Activated CD8-positive, alpha-beta memory T cell treated with anti-CD3 and anti-CD28 coated beads, Interleukin-2, amount 50 U/mL, for 4 hours (primary cell): ENCODE data around the gene PRR22.
"Not testable (repeated sequence)": the region's sequence is repeated elsewhere in the genome, so short reads cannot be mapped to it uniquely, and the experiment has no call there.

Source experiments
- DNase-seq: peaks from one replicate; pipeline ENCODE4 v3.0.0-alpha.2; 2020

Gene PRR22

GRCh38 chr19:5789886-5790558, 5.5 kb upstream of the PRR22 start:
- no peak for DNase-seq

GRCh38 chr19:5789351-5789761, 4.8 kb upstream of the PRR22 start:
- DNase-seq: no peak

DNA sequence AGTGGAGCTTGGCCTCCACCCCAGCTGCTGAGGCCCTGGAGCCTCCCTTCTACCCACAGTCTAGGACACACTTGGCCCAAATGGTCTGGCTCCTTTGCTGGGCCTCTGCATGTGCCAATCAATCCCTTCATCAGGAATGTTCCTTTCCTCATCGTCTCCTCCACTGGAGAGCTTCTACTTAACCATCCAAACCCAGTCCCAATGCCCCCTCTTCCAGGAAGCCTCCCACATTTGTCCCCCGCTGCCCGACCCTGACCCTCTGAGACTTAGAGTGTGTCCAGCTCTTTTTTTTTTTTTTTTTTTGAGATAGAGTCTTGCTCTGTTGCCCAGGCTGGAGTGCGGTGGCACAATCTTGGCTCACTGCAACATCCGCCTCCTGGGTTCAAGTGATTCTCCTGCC, 3.9 kb upstream of the PRR22 start:
- no peak for DNase-seq

DNA sequence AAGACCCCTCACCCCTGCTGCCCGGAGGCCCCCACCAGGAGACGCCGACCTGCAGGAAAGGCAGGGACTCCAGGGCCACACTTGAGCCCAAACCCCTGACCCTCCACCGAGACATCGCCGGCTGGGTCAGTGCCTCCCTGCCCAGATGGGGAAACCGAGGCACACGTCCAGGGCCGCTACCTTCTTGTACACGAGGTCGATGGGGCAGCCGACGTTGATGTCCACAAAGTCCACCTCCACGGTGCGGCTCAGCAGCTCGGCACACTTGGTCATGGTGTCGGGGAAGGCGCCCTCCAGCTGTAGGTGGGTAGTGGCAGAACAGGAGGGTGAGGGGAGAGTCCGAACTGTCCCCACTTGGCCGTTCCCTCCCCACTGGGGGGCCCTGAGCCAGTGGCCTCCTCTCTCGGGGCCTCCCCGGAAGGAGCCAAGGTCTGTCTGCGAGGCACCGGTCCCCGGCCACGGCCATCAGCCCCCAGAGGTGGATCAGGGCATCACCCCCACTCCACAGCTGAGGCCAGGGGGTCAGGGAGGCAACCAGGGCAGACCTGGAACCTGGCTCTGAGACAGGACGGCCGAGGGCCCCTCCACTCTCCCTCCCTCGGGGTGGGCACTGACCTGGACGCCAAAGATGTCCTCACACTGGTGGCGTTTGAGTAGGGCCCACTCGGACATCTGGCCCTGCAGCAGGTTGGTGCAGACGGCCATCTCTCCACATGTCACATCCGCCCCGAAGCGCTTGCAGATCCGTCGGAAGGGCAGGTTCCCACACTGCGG, 3.0 kb upstream of the PRR22 start:
- DNase-seq: no peak

- DNase-seq: no peak
Observed at GRCh38 chr19:5786593-5787408, 2.3 kb upstream of the PRR22 start.

DNA sequence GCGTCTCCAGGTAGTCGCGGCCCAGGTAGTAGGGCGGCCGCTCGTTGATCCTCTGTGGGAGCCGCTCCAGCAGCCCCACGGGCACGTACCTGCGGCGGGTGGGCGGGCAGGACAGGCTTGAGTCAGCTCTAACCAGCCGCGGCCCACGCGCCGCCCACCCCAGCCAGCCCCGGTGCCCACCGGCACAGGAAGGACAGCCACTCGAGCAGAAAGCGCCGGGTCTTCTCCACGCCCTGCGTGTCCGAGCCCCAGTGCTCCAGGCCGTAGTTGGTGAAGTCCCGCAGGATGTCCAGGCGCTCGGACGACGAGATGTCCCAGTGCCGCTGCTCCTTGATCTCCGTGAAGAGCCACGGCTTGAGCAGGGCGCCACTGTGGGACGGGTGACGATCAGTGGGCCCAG, 877 bp upstream of the PRR22 start:
- DNase-seq: no peak

DNA sequence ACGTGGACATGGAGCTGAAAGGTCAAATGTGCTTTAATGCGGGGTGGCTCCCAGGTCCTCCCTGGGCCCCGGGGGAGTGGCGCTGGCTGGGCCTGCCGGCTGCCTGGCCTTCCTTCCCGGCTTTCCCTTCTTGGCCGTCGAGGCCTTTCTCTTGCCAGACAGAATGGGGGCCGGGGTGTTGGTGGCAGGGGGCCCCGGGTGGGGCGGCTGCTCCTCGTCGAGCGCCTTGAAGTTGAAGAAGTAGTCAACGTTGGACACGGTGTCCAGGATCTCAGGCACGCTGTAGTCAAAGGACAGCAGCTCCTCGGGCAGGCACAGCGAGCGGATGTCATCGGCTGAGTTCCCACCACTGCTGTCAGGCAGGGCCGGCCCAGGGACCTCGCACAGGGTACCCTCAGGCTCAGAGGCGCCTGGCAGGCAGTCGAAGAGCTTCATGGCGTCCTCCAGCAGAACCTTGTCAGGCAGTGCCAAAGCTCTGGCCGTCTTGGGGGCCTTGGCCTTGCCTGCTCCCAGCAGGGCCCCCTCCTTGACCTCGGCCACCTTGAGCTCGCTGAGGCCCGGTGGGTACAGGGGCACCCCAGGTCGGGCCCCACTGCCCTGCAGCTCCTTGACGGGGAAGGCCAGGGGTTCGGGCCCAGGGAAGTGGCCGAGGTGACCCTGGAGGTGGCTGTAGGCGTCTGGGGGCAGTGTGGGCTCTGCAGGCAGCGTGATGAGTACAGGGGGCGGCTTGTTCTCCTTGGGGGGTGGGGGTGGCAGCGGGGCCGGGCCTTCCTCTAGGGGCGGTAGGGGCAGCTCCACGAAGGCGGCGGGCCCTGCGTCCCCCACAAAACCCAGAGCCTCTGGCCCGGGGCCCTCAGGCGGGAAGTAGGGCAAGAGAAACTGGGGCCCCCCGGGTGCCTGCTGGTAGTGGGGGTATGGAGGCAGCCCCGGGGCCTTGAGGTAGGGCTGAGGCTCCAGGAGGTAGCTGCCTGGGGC, 1.3 kb downstream of the PRR22 start:
- no peak for DNase-seq

GRCh38 chr19:5782322-5782721, 2.2 kb downstream of the PRR22 start:
- no peak for DNase-seq

DNA sequence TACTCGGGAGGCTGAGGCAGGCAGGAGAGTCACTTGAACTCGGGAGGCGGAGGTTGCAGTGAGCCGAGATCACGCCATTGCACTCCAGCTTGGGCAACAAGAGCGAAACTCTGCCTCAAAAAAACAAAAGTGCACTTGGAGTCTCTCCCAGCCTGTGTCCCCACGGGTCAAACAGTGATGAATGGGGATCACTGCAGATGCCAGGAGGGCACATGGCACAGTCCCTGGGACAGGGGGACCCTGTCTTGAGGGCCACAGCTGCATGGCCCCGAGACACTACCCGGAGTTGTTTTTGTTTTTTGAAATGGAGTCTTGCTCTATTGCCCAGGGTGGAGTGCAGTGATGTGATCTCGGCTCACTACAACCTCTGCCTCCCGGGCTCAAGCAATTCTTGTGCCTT, 3.6 kb downstream of the PRR22 start:
- DNase-seq: not testable (repeated sequence)

- DNase-seq: no peak
Observed at GRCh38 chr19:5778402-5778801, 6.1 kb downstream of the PRR22 start.

DNA sequence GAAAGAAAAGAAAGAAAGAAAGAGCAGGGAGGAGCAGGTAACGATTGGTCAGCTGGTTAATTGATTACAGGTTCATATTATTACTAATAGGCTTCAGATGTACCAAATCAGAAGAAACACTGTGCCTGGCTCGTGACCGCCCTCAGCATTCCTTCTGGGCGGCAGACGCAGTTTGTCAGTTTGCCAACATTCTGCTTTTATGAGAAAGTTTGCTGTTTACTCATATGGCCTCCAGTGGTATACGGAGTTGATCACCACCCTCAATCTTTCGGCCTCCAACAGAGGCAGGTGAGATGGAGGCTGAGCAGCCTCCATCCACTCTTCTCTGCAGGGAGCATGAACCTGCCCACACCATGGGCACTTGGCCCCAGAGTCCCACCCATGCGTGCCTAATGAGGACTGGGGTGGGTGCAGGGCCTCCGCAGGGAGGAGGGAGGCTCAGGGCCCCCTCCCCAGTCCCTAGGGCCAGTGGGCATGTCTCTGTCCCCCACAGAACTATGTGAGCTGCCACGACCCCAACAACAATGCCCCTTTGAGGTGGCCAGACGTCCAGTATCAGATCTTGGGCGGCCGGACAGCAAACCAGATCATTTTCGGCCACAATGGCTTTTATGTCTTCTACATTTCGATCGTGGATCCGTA, 8.8 kb downstream of the PRR22 start:
- no peak for DNase-seq

GRCh38 chr19:5774921-5775320, 9.6 kb downstream of the PRR22 start:
- no peak for DNase-seq

GRCh38 chr19:5773276-5773675, 11.3 kb downstream of the PRR22 start:
- DNase-seq: no peak

DNA sequence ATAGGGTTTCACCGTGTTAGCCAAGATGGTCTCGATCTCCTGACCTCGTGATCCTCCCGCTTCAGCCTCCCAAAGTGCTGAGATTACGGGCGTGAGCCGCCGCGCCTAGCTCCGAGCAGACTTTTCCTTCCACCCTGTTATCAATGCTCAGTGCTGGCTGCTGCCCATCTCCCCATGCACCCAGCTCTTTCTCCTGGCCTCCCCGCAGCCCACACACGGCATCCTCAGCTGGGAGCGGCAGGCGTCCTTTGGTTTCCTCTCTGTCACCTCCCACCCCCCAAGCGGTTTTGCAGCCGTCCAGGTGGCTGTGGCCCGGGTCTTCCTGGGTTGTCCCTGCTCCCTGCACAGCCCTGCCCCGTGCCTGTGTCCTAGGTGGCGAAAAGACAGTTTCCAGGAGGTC, 12.1 kb downstream of the PRR22 start:
- DNase-seq: no peak

DNA sequence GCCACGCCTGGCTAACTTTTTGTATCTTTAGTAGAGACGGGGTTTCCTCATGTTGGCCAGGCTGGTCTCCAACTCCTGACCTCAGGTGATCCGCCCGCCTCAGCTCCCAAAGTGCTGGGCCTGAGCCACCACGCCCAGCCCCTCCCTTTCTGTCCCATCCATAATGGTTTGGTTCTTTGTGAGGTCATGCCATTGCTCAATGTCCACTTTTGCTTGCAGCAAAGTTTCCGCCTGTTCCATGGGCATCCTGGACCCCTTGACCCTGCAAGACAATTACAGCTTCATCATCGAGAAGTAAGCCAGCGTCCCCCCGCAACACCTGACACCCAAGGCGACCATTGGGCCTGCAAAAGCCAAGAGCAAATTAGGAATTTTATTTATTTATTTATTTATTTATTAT, 16.6 kb downstream of the PRR22 start:
- DNase-seq: no peak

DNA sequence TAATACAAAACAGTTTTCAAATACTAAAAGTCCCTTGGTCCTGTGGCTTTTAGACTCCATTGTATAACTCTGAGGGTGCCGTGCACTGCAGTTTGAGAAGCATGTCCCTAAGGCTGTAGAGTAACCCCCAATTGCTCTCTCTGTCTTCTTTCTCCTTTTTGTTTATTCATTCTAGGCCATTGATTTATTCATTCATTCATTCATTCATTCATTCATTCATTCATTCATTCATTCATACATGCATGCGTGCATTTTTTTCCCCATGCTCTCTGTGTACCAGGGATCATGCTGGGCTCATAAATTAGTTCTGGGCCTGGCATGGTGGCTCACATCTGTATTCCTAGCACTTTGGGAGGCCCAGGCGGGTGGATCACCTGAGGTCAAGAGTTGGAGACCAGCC, 19.3 kb downstream of the PRR22 start:
- DNase-seq: no peak

DNA sequence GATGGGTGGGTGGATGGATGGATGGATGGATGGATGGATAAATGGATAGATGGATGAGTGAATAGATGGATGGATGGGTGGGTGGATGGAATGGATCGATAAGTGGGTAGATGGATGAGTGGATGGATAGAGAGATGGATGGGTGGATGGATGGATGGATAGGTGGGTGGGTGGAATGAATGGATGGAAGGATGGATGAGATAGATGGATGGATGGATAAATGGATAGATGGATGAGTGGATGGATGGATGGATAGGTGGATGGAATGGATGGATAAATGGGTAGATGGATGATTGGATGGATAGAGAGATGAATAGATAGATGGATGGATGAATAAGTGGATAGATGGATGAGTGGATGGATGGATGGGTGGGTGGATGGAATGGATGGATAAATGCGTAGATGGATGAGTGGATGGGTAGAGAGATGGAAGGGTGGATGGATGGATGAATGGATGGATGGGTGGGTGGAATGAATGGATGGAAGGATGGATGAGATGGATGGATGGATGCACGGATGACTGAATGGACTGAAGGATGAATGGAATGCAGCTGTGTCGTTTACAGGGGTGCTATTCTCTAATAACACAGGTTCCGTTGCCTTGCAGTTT, 21.8 kb downstream of the PRR22 start:
- DNase-seq: no peak

DNA sequence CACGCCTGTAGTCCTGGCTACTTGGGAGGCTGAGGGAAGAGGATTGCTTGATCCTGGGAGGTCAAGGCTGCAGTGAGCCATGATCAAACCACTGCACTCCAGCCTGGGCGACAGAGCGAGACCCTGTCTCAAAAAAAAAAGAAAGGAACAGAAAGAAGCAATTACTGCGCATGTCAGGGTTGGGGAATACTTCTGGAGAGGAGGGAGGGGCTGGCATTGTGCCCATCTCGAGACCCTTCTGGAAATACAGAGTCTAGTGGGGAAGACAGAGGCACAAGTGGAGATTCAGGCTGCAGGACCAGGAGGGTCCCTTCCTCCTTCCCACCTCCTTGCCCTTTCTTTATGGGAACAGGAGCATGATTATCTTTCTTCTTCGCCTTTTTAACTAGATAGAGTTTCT, 30.8 kb downstream of the PRR22 start:
- no peak for DNase-seq

DNA sequence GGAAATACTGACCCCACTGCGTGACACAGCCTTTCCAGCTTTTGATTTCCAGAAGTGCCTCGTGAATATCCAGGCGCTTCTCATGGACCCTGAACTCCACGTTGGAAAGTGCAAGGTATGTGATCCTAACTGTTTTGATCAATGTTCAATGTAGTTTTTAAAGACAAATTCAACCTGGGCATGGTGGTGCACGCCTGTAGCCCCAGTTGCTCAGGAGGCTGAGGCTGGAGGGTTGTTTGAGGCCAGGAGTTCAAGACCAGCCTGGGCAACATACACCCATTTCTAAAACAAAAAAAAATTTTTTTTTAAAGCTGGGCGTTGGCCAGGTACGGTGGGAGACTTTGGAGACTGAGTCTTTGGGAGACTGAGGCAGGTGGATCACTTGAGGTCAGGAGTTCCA, 32.8 kb downstream of the PRR22 start:
- DNase-seq: no peak

GRCh38 chr19:5749505-5749904, 35.0 kb downstream of the PRR22 start:
- no peak for DNase-seq

DNA sequence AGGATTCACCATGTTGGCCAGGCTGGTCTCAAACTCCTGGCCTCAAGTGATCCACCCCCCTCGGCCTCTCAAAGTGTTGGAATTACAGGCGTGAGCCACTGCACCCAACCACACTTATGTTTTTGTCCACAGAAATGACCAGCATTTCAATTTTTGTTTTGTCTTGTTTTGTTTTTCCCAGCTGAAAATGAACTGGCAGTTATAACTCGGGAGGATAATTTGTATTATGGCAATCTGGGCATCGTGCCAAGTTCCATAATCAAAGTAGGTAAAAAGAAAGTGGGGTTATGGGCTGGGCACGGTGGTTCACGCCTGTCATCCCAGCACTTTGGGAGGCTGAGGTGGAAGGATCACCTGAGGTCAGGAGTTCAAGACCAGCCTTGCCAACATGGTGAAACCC, 35.6 kb downstream of the PRR22 start:
- DNase-seq: not testable (repeated sequence)

DNA sequence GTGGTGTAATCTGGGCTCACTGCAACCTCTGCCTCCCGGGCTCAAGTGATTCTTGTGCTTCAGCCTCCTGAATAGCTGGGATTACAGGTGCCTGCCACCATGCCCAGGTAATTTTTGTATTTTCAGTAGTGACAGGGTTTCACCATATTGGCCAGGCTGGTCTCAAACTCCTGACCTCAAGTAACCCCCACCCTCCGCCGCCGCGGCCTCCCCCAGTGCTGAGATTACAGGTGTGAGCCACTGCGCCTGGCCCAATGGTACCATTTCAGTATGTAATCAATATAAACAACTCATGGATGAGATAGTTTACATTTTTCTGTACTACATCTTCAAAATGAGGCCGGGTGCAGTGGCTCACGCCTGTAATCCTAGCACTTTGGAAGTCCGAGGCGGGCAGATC, 39.5 kb downstream of the PRR22 start:
- DNase-seq: not testable (repeated sequence)
